CD8-positive, alpha-beta memory T cell (primary cell): ENCODE results near the gene ZBTB14. TPM values are rescaled to one million over a fixed set of nuclear protein-coding genes. Genes with fewer than 3 reads are reported as not detected.

Experiments used
- CTCF ChIA-PET: fragments of 350-600 bp; sonication (Branson Sonifier 250); formaldehyde crosslinking; loops from one replicate; lab custom pipeline; 2021; ENCODE audit warnings: antibody characterized with exemption; lab: Charles Lee
- POLR2A ChIA-PET: fragments of 350-600 bp; sonication (Branson Sonifier 250); formaldehyde crosslinking; loops from one replicate; lab custom pipeline; 2021; ENCODE audit warnings: antibody characterized with exemption; lab: Charles Lee
- DNase-seq, 5 donors: peaks; one replicate each; pipeline versions ENCODE4 v3.0.0 to v3.0.0-alpha.2; 2020 to 2022; ENCODE audit warnings: mixed read lengths in 1 of 5
- H3K27ac ChIP-seq: one replicate; pipeline ENCODE4 v1.7.0; 2013; ENCODE audit warnings: low read depth, mild to moderate bottlenecking, low read length, moderate library complexity
- H3K27me3 ChIP-seq: 2 replicates; pipeline ENCODE4 v1.7.0; 2013; ENCODE audit warnings: low read length, mild to moderate bottlenecking; ENCODE audit not compliant: insufficient read depth, poor library complexity, severe bottlenecking
- H3K36me3 ChIP-seq: 2 replicates; pipeline ENCODE4 v1.7.0; 2013; ENCODE audit warnings: mild to moderate bottlenecking, low read length, moderate library complexity; ENCODE audit not compliant: insufficient read depth
- H3K4me1 ChIP-seq: 2 replicates; pipeline ENCODE4 v1.7.0; 2013; ENCODE audit warnings: mild to moderate bottlenecking, low read length, moderate library complexity; ENCODE audit not compliant: insufficient read depth
- H3K4me3 ChIP-seq: 2 replicates; pipeline ENCODE4 v1.7.0; 2013; ENCODE audit warnings: mild to moderate bottlenecking, low read length
- H3K9me3 ChIP-seq: 2 replicates; pipeline ENCODE4 v1.7.0; 2013; ENCODE audit warnings: mild to moderate bottlenecking, low read length
- H3K27ac Mint-ChIP-seq, 8 donors: one replicate each; pipeline ENCODE4 v1.8.0; 2020 to 2021; ENCODE audit warnings: mixed read lengths in 8 of 8, mild to moderate bottlenecking in 6 of 8, inconsistent platforms in 3 of 8, moderate library complexity in 3 of 8
- H3K27me3 Mint-ChIP-seq, 2 donors: one replicate each; pipeline ENCODE4 v1.8.0; 2020 to 2021; ENCODE audit warnings: mixed read lengths in 2 of 2, mild to moderate bottlenecking in 1 of 2, moderate library complexity in 1 of 2
- H3K36me3 Mint-ChIP-seq, 3 donors: one replicate each; pipeline ENCODE4 v1.8.0; 2020 to 2021; ENCODE audit warnings: mixed read lengths in 3 of 3, inconsistent platforms in 1 of 3, mild to moderate bottlenecking in 1 of 3
- H3K4me1 Mint-ChIP-seq, 3 donors: one replicate each; pipeline ENCODE4 v1.8.0; 2020 to 2021; ENCODE audit warnings: mixed read lengths in 3 of 3, inconsistent platforms in 1 of 3, mild to moderate bottlenecking in 1 of 3
- H3K4me3 Mint-ChIP-seq, 7 donors: one replicate each; pipeline ENCODE4 v1.8.0; 2020 to 2021; ENCODE audit warnings: mixed read lengths in 7 of 7, mild to moderate bottlenecking in 6 of 7, moderate library complexity in 4 of 7, inconsistent platforms in 2 of 7
- H3K9me3 Mint-ChIP-seq, 5 donors: one replicate each; pipeline ENCODE4 v1.8.0; 2020 to 2022; ENCODE audit warnings: mixed read lengths in 5 of 5, mild to moderate bottlenecking in 3 of 5, moderate library complexity in 2 of 5, inconsistent platforms in 1 of 5
- polyA plus RNA-seq: library from polyadenylated mRNA; unstranded; fragments of 300-500 nt; fragmentation: Illumina TruSeq; gene quantifications from one replicate; pipeline ENCODE4 v1.2.3, GENCODE V29; 2021
- total RNA-seq, 2 experiments: library from RNA; stranded (reverse); gene quantifications; one replicate each; pipeline ENCODE4 v1.2.3, GENCODE V29; 2021

Gene ZBTB14
- total and polyA plus RNA-seq, 3 experiments from 2014 or later = 14.8 to 22.2 (median 21.1) TPM

DNA sequence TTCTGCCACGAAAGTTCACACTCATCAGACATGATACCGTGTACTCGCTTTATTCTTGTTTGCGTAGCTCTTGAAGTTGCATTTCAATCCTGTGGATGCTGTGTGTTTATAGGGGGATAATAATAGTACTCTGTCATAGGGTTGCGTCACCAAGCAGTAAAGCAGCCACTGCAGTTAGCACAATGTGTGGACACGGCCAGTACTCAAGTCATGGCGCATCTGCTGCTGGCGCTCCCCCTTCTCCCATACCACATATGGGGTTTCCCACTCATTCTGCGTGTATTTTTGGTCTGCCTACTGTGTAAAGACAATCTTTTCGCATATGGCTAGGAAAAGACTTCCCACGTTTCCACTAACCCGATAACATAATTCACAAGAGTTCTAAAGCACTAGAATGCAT is 2.1 kb upstream of the ZBTB14 start:
- peaks cover 0 to 19% (median 0%) of the 10 kb centered on the region in 3 donors for H3K36me3 Mint-ChIP-seq
- no peaks in the 10 kb centered on the region for H3K9me3 Mint-ChIP-seq
- H3K36me3 ChIP-seq = no peaks in the 10 kb centered on the region
- DNase-seq = no peak
- H3K27ac Mint-ChIP-seq = peak overlapping the region in 7 of 8 donors; percentile 44 to 99 (median 95)
- no peak overlapping the region for H3K27ac ChIP-seq
- ChIA-PET CTCF (interaction anchor here (5.6 kb wide), 1 partner anchor 60 kb away, joined by 50 read pairs; no protein-coding TSS in a partner anchor), POLR2A (interaction anchor here (1.7 to 5.1 kb wide), 3 partner anchors 8 to 60 kb away, joined by 4 to 136 read pairs (median 18); no protein-coding TSS in a partner anchor)
- H3K4me1 Mint-ChIP-seq = peaks cover 29 to 33% (median 32%) of the 10 kb centered on the region in 3 donors
- H3K27me3 ChIP-seq = no peaks in the 10 kb centered on the region
- H3K4me3 ChIP-seq = no peak overlapping the region
- peak overlapping the region; percentile 14 to 97 (median 56) for H3K4me3 Mint-ChIP-seq
- peaks cover 3 to 22% of the 10 kb centered on the region in 2 donors for H3K27me3 Mint-ChIP-seq
- H3K4me1 ChIP-seq = peaks cover 25% of the 10 kb centered on the region
- H3K9me3 ChIP-seq = no peaks in the 10 kb centered on the region

DNA sequence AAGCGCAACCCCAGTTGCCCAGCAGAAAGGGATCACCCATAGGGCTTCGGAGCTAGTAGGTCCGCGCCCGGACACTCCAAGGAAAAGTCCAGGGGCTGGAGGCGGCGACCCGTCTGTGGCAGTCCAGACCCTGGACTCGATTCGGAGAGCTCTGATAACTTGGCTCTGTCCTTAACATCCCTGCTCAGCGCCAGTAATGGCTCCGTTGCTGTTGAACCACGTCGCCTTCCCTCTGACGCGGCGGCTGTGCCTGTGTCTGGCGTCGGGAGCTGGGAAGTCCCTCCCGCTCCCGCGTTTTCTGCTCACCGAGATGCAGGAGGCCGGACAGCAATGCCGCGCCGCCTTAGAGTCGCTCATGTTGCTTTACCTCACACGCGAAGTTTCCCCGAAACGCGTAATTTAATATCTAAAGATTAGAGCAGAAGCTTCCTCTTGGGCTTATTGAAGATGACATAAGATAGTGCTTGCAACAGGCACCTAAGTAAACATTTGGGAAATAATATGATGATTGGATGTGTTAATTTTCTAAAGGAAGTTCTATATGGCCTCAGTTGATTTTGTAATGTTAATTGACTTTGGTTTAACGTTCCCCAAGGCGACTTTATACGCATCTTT is 1.3 kb upstream of the ZBTB14 start:
- H3K27ac Mint-ChIP-seq = peak overlapping the region; percentile 95 to 99 (median 98)
- no peaks in the 10 kb centered on the region for H3K9me3 ChIP-seq
- peaks cover 1% of the 10 kb centered on the region for H3K36me3 ChIP-seq
- H3K27ac ChIP-seq = peak overlapping the region; percentile 87
- H3K36me3 Mint-ChIP-seq = peaks cover 1 to 25% (median 2%) of the 10 kb centered on the region in 3 donors
- ChIA-PET POLR2A (interaction anchor here (1.0 to 5.1 kb wide), 9 partner anchors 9 to 85 kb away, joined by 3 to 136 read pairs (median 4); no protein-coding TSS in a partner anchor), CTCF (interaction anchor here (2.7 to 5.6 kb wide), 2 partner anchors 8 to 60 kb away, joined by 15 to 50 read pairs; no protein-coding TSS in a partner anchor)
- H3K4me3 ChIP-seq = peak overlapping the region; percentile 91
- H3K27me3 Mint-ChIP-seq = peaks cover 0 to 15% of the 10 kb centered on the region in 2 donors
- H3K4me1 Mint-ChIP-seq = peaks cover 30 to 39% (median 37%) of the 10 kb centered on the region in 3 donors
- peaks cover 29% of the 10 kb centered on the region for H3K4me1 ChIP-seq
- H3K9me3 Mint-ChIP-seq = no peaks in the 10 kb centered on the region
- peak overlapping the region; percentile 91 to 98 (median 97) for H3K4me3 Mint-ChIP-seq
- no peaks in the 10 kb centered on the region for H3K27me3 ChIP-seq
- DNase-seq = peak in 4 of 5 donors; percentile 56 to 76 (median 66)

DNA sequence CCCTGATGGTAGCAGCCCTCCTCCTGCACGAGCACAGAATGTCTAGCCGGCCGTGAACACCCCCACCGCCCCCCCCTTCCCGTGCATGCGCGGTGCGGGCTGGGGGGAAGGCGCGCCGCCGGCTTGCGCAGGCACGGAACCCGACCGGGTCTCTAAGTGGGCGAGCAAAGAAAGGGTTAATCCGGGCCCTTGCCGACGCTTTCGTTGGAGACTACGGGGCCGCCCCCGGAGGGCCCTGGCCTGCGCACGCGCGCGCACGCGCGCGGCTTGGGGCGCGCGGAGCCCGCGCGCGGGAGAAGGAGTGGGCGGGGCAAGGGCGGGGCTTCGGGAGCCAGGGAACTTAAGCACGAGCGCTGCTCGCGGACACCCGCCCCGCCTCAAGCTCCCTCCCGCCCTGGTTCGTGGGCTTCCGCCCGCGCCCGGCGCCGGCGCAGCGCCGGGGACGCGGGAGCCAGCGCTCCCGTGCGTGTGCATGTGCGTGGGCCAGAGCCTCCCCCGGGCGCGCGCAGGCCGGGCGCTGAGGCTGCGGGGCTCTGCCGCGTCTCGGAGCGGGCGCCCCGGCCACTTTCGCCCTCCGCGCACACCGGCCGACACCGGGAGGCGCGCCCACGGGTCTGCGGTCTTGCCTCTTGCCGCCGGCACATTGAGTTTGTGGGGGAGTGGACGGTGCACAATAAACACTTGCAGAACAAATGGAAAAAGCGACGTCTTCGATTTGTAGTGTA is 617 bp upstream of the ZBTB14 start:
- peak; percentile 92 to 97 (median 95) for DNase-seq
- peaks cover 34 to 46% (median 43%) of the 10 kb centered on the region in 3 donors for H3K4me1 Mint-ChIP-seq
- CTCF ChIA-PET = interaction anchor here (2.7 to 5.6 kb wide), 2 partner anchors 9 to 59 kb away, joined by 15 to 50 read pairs; no protein-coding TSS in a partner anchor

DNA sequence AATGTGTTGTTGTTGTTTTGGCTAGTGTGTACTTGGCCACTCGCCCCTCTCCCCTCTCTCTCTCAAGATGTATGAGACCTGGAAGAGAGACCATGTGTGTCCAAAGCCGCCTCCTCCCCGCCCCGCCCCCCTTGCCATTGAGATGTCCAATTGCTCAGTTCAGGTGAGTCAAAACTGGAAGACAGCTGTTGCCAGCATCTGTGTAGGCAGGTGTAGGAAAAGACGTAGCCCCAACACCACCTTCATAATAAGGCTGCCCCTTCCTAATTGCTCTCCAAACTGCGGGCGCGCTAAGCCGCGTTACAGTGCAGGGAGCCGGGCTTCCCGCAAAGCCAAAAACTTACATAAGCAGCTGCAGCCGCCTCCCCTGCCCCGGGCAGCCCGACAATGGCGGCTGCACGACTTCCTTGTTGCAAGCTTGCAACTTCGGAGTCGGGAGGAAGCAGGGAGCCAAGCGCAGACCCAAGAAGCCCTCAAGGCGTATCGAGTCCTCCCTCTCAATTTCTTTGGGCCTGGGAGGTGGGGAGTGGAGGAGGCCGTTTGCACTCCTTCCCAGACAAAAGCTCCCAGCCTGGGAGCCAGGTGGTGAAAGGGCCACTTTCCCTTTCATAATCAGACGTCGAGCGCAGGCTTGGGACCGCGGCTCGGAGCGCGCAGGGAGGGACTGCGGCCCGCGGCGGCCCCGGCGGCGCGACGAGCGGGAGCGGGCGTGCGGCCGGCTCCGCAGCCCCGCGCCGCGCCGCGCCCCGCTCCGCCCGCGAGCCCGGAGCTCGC is 882 bp downstream of the ZBTB14 start:
- no peaks in the 10 kb centered on the region for H3K9me3 Mint-ChIP-seq
- H3K27ac Mint-ChIP-seq = peak overlapping the region; percentile 97 to 99 (median 99)
- CTCF ChIA-PET = interaction anchor here (0.9 to 5.6 kb wide), 5 partner anchors 10 to 163 kb away, joined by 3 to 50 read pairs (median 6); no protein-coding TSS in a partner anchor
- Histone ChIP-seq H3K36me3 (peaks cover 15% of the 10 kb centered on the region), H3K27me3 (no peaks in the 10 kb centered on the region), H3K4me1 (peaks cover 29% of the 10 kb centered on the region), H3K4me3 (peak overlapping the region; percentile 78), H3K9me3 (no peaks in the 10 kb centered on the region), H3K27ac (peak overlapping the region; percentile 92)
- peaks cover 34 to 54% (median 46%) of the 10 kb centered on the region in 3 donors for H3K4me1 Mint-ChIP-seq
- H3K27me3 Mint-ChIP-seq = no peaks in the 10 kb centered on the region
- POLR2A ChIA-PET = interaction anchor here (0.6 to 5.1 kb wide), 12 partner anchors 11 to 136 kb away, joined by 3 to 136 read pairs (median 4); no protein-coding TSS in a partner anchor
- DNase-seq = peak; percentile 53 to 79 (median 72)
- peak overlapping the region; percentile 89 to 99 (median 93) for H3K4me3 Mint-ChIP-seq
- peaks cover 10 to 45% (median 13%) of the 10 kb centered on the region in 3 donors for H3K36me3 Mint-ChIP-seq

More for the DNA sequence above, 617 bp upstream of the ZBTB14 start:
- Mint-ChIP-seq H3K27ac (peak overlapping the region; percentile 95 to 99 (median 98)), H3K36me3 (peaks cover 6 to 31% (median 8%) of the 10 kb centered on the region in 3 donors), H3K9me3 (no peaks in the 10 kb centered on the region), H3K27me3 (peaks cover 0 to 9% of the 10 kb centered on the region in 2 donors), H3K4me3 (peak overlapping the region; percentile 91 to 98 (median 97))
- H3K9me3 ChIP-seq = no peaks in the 10 kb centered on the region
- peaks cover 8% of the 10 kb centered on the region for H3K36me3 ChIP-seq
- POLR2A ChIA-PET = interaction anchor here (1.0 to 5.1 kb wide), 11 partner anchors 9 to 86 kb away, joined by 3 to 136 read pairs (median 7); no protein-coding TSS in a partner anchor
- no peaks in the 10 kb centered on the region for H3K27me3 ChIP-seq
- peak overlapping the region; percentile 87 for H3K27ac ChIP-seq
- H3K4me1 ChIP-seq = peaks cover 29% of the 10 kb centered on the region
- H3K4me3 ChIP-seq = peak overlapping the region; percentile 91

DNA sequence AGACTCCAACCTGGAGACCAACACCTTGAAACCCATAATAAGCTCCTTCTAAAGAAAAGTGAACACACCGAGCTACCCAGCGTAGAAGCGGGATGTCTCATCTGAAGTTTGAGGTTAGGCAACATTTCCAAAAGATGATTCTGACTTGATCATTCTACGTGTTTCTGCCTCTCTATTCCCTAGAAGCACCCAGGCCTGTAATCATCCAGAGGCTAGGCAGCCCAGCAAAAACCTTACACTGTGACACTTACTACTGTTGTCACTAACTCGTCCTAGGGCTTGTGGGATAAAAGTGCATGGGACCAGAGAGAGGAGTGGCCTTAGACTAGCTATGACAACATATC is 1.4 kb downstream of the ZBTB14 start:
- peaks cover 34 to 54% (median 46%) of the 10 kb centered on the region in 3 donors for H3K4me1 Mint-ChIP-seq
- DNase-seq = no peak
- peak overlapping the region; percentile 78 for H3K4me3 ChIP-seq
- H3K27me3 ChIP-seq = no peaks in the 10 kb centered on the region
- peak overlapping the region; percentile 89 to 99 (median 93) for H3K4me3 Mint-ChIP-seq
- H3K36me3 ChIP-seq = peaks cover 15% of the 10 kb centered on the region
- no peaks in the 10 kb centered on the region for H3K27me3 Mint-ChIP-seq
- H3K36me3 Mint-ChIP-seq = peaks cover 10 to 45% (median 13%) of the 10 kb centered on the region in 3 donors
- peak overlapping the region; percentile 97 to 99 (median 99) for H3K27ac Mint-ChIP-seq
- peaks cover 29% of the 10 kb centered on the region for H3K4me1 ChIP-seq
- peak overlapping the region; percentile 92 for H3K27ac ChIP-seq
- ChIA-PET POLR2A (interaction anchor here (0.6 to 5.1 kb wide), 6 partner anchors 14 to 60 kb away, joined by 3 to 136 read pairs (median 6); no protein-coding TSS in a partner anchor), CTCF (interaction anchor here (0.9 to 5.6 kb wide), 4 partner anchors 11 to 163 kb away, joined by 3 to 50 read pairs (median 5); no protein-coding TSS in a partner anchor)
- H3K9me3 ChIP-seq = no peaks in the 10 kb centered on the region
- no peaks in the 10 kb centered on the region for H3K9me3 Mint-ChIP-seq

DNA sequence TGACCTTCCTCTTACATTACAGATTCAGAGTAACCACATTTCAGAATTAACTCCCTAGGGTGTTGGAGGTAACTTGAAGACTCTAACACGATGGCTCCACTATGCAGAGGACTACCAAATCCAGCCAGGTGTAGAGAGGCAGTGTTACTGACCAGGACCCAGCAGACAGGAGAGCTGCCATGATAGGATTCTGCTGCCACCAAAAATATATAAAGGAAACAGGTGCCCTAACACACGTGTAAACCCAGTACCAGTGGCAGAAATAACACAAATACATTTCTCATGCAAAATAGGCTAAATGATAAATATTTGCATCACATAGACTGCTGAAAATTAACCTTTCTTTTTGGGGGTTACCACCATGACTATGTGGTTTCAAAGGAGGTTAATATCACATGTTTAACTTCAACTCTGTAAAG is 7.0 kb downstream of the ZBTB14 start:
- no peak overlapping the region for H3K4me3 ChIP-seq
- DNase-seq = no peak
- Mint-ChIP-seq H3K27ac (peak overlapping the region in 4 of 8 donors; percentile 8 to 79 (median 40)), H3K36me3 (peaks cover 13 to 39% (median 15%) of the 10 kb centered on the region in 3 donors), H3K9me3 (no peaks in the 10 kb centered on the region), H3K4me3 (no peak overlapping the region), H3K27me3 (no peaks in the 10 kb centered on the region), H3K4me1 (peaks cover 31 to 66% (median 56%) of the 10 kb centered on the region in 3 donors)
- ChIA-PET POLR2A (no interaction called here), CTCF (no interaction called here)
- H3K27me3 ChIP-seq = no peaks in the 10 kb centered on the region
- peaks cover 15% of the 10 kb centered on the region for H3K36me3 ChIP-seq
- H3K9me3 ChIP-seq = no peaks in the 10 kb centered on the region
- H3K27ac ChIP-seq = no peak overlapping the region
- H3K4me1 ChIP-seq = peaks cover 14% of the 10 kb centered on the region

DNA sequence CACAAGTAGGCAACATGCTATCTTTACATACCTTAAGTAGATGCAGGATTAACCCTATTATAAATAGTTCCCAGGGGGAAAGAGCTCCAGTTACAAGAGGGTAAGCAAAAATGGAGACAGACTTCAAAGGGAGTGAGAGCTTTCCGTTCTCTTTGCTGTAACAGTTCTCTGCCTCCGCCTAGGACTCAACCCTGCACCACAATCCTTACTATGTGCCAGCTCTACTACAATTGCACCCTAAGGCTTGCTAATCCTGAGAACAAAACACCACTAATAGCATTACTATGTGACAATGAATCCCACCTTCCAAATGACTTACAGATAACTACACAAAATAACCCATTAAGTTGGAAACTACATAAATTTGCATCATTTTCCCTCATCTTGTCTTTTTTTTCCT is 7.7 kb downstream of the ZBTB14 start:
- H3K36me3 Mint-ChIP-seq = peaks cover 13 to 37% (median 15%) of the 10 kb centered on the region in 3 donors
- Histone ChIP-seq H3K27me3 (no peaks in the 10 kb centered on the region), H3K4me1 (peaks cover 14% of the 10 kb centered on the region), H3K9me3 (no peaks in the 10 kb centered on the region), H3K27ac (no peak overlapping the region), H3K4me3 (no peak overlapping the region), H3K36me3 (peaks cover 15% of the 10 kb centered on the region)
- peak overlapping the region in 2 of 8 donors; percentile 38 to 79 for H3K27ac Mint-ChIP-seq
- peaks cover 27 to 64% (median 52%) of the 10 kb centered on the region in 3 donors for H3K4me1 Mint-ChIP-seq
- no peak overlapping the region for H3K4me3 Mint-ChIP-seq
- no peak for DNase-seq
- H3K9me3 Mint-ChIP-seq = no peaks in the 10 kb centered on the region
- no peaks in the 10 kb centered on the region for H3K27me3 Mint-ChIP-seq
- ChIA-PET POLR2A (no interaction called here), CTCF (no interaction called here)
